SK-N-SH treated with all-trans-retinoic acid at 6 μM for 48 hours (cell line): Measurements from ENCODE around the gene C7orf33.

Experiments
- ATAC-seq: fragments of 200-7000 bp; cut with Tn5 transposase; 3 replicates; pipeline ENCODE4 v1.9.1; 2020; ENCODE audit warnings: mild to moderate bottlenecking, moderate library complexity
- BACH2 ChIP-seq: fragments of 250-450 bp; sonication (Bioruptor Pico); IDR thresholded peaks from 2 replicates; pipeline ENCODE4 v1.9.0; 2021; ENCODE audit warnings: mild to moderate bottlenecking, borderline replicate concordance
- CREB5 ChIP-seq: fragments of 250-450 bp; sonication (Bioruptor Pico); IDR thresholded peaks from 2 replicates; pipeline ENCODE4 v1.5.1; 2020; ENCODE audit warnings: low read depth, mild to moderate bottlenecking, moderate library complexity
- CSDC2 ChIP-seq: fragments of 250-450 bp; sonication (Bioruptor Pico); IDR thresholded peaks from 2 replicates; pipeline ENCODE4 v1.5.0; 2020; ENCODE audit warnings: mild to moderate bottlenecking, moderate library complexity
- CSRNP3 ChIP-seq: fragments of 250-450 bp; sonication (Bioruptor Pico); IDR thresholded peaks from 2 replicates; pipeline ENCODE4 v1.5.1; 2021; ENCODE audit warnings: mild to moderate bottlenecking, moderate library complexity
- ESRRG ChIP-seq: fragments of 250-450 bp; sonication (Bioruptor Pico); IDR thresholded peaks from 2 replicates; pipeline ENCODE4 v1.6.1; 2021; ENCODE audit warnings: mild to moderate bottlenecking
- GLIS3 ChIP-seq: fragments of 250-450 bp; sonication (Bioruptor Pico); IDR thresholded peaks from 2 replicates; pipeline ENCODE4 v1.5.0; 2020; ENCODE audit warnings: mild to moderate bottlenecking, moderate library complexity
- ISL1 ChIP-seq: fragments of 250-450 bp; sonication (Bioruptor Pico); IDR thresholded peaks from 2 replicates; pipeline ENCODE4 v2.1.2; 2022; ENCODE audit warnings: mild to moderate bottlenecking, moderate library complexity
- OSR1 ChIP-seq: fragments of 250-450 bp; sonication (Bioruptor Pico); IDR thresholded peaks from 2 replicates; pipeline ENCODE4 v1.8.0; 2022; ENCODE audit warnings: moderate library complexity, mild to moderate bottlenecking, inconsistent platforms
- PATZ1 ChIP-seq: fragments of 250-450 bp; sonication (Bioruptor Pico); IDR thresholded peaks from 2 replicates; pipeline ENCODE4 v1.8.0; 2020; ENCODE audit warnings: mild to moderate bottlenecking, moderate library complexity, borderline replicate concordance
- POU6F1 ChIP-seq: fragments of 250-450 bp; sonication (Bioruptor Pico); IDR thresholded peaks from 2 replicates; pipeline ENCODE4 v1.8.0; 2021; ENCODE audit warnings: low read depth, mild to moderate bottlenecking, moderate library complexity, borderline replicate concordance
- PPARA ChIP-seq: fragments of 250-450 bp; sonication (Bioruptor Pico); IDR thresholded peaks from 2 replicates; pipeline ENCODE4 v1.5.0; 2020; ENCODE audit warnings: mild to moderate bottlenecking, borderline replicate concordance
- RARB ChIP-seq: fragments of 250-450 bp; sonication (Bioruptor Pico); IDR thresholded peaks from 2 replicates; pipeline ENCODE4 v1.8.0; 2021; ENCODE audit warnings: mild to moderate bottlenecking, moderate library complexity
- TCF4 ChIP-seq: fragments of 250-450 bp; sonication (Bioruptor Pico); IDR thresholded peaks from 2 replicates; pipeline ENCODE4 v1.8.0; 2021; ENCODE audit warnings: mild to moderate bottlenecking, moderate library complexity, borderline replicate concordance
- TOX ChIP-seq: fragments of 250-450 bp; sonication (Bioruptor Pico); IDR thresholded peaks from 2 replicates; pipeline ENCODE4 v1.8.0; 2021; ENCODE audit warnings: mild to moderate bottlenecking, moderate library complexity, borderline replicate concordance
- TSHZ2 ChIP-seq: fragments of 250-450 bp; sonication (Bioruptor Pico); IDR thresholded peaks from 2 replicates; pipeline ENCODE4 v1.5.0; 2020; ENCODE audit warnings: mild to moderate bottlenecking, moderate library complexity
- ZC3H10 ChIP-seq: fragments of 250-450 bp; sonication (Bioruptor Pico); IDR thresholded peaks from 2 replicates; pipeline ENCODE4 v1.5.1; 2021; ENCODE audit warnings: mild to moderate bottlenecking, moderate library complexity
- ZFP3 ChIP-seq: fragments of 250-450 bp; sonication (Bioruptor Pico); IDR thresholded peaks from 2 replicates; pipeline ENCODE4 v1.5.0; 2020; ENCODE audit warnings: mild to moderate bottlenecking, moderate library complexity
- ZFP30 ChIP-seq: fragments of 450-650 bp; formaldehyde crosslinking; IDR thresholded peaks from 2 replicates; pipeline ENCODE4 v1.5.0; 2022; ENCODE audit warnings: mild to moderate bottlenecking, moderate library complexity
- ZNF565 ChIP-seq: fragments of 450-650 bp; formaldehyde crosslinking; conservative IDR thresholded peaks from 2 replicates; pipeline ENCODE4 v1.5.0; 2020; ENCODE audit warnings: low read depth, mild to moderate bottlenecking, moderate library complexity
- ZNF70 ChIP-seq: fragments of 450-650 bp; formaldehyde crosslinking; IDR thresholded peaks from 2 replicates; pipeline ENCODE4 v1.5.0; 2020; ENCODE audit warnings: mild to moderate bottlenecking, moderate library complexity

The C7orf33 gene

GRCh38 chr7:148590471-148590870 is at the start of gene C7orf33:
TSS of gene C7orf33 (plus strand) at chr7:148590766. CDS start at chr7:148590926, 160 bp downstream.
- no peak for ATAC-seq
- TF ChIP-seq PPARA (CRISPR knock-in tag) (no peak), ZNF565 (CRISPR knock-in tag) (no peak), ZC3H10 (no peak), ZNF70 (CRISPR knock-in tag) (no peak), ESRRG (CRISPR knock-in tag) (no peak), ZFP30 (CRISPR knock-in tag) (no peak), GLIS3 (CRISPR knock-in tag) (no peak), PATZ1 (CRISPR knock-in tag) (no peak), BACH2 (CRISPR knock-in tag) (no peak), CREB5 (CRISPR knock-in tag) (no peak), TSHZ2 (CRISPR knock-in tag) (no peak), CSRNP3 (CRISPR knock-in tag) (no peak), TCF4 (CRISPR knock-in tag) (no peak), OSR1 (CRISPR knock-in tag) (no peak), ISL1 (no peak), TOX (CRISPR knock-in tag) (no peak)

- ATAC-seq, result no peak
- TF ChIP-seq TSHZ2 (CRISPR knock-in tag) (no peak), TCF4 (CRISPR knock-in tag) (no peak), ZFP3 (CRISPR knock-in tag) (no peak), BACH2 (CRISPR knock-in tag) (no peak), ISL1 (no peak), TOX (CRISPR knock-in tag) (no peak), RARB (CRISPR knock-in tag) (no peak), CSRNP3 (CRISPR knock-in tag) (no peak), ZNF70 (CRISPR knock-in tag) (no peak), ZNF565 (CRISPR knock-in tag) (no peak), PATZ1 (CRISPR knock-in tag) (no peak), POU6F1 (CRISPR knock-in tag) (no peak), CSDC2 (CRISPR knock-in tag) (no peak), ZFP30 (CRISPR knock-in tag) (no peak)
These were observed 48.6 kb upstream of the C7orf33 start for GRCh38 chr7:148541891-148542504.
